Ishikawa (cell line): ENCODE results near the gene CAV3.
A peak's percentile ranks its signal among the peaks of the same experiment; 100 is the strongest.

ENCODE experiments used
- CEBPB ChIP-seq: IDR thresholded peaks from 2 replicates; pipeline ENCODE4 v1.6.1; 2012
- CREB1 ChIP-seq: IDR thresholded peaks from 2 replicates; pipeline ENCODE4 v1.6.1; 2012; ENCODE audit warnings: low read depth
- EGR1 ChIP-seq: IDR thresholded peaks from 2 replicates; pipeline ENCODE4 v1.6.1; 2012
- EP300 ChIP-seq: IDR thresholded peaks from 2 replicates; pipeline ENCODE4 v1.6.1; 2012; ENCODE audit warnings: borderline replicate concordance
- FOXM1 ChIP-seq: IDR thresholded peaks from 2 replicates; pipeline ENCODE4 v1.6.1; 2012; ENCODE audit warnings: low read depth, borderline replicate concordance
- MAX ChIP-seq: IDR thresholded peaks from 2 replicates; pipeline ENCODE4 v1.6.1; 2012
- NFIC ChIP-seq: IDR thresholded peaks from 2 replicates; pipeline ENCODE4 v1.6.1; 2012
- RAD21 ChIP-seq: IDR thresholded peaks from 2 replicates; pipeline ENCODE4 v1.6.1; 2012; ENCODE audit warnings: low read depth
- REST ChIP-seq: IDR thresholded peaks from 2 replicates; pipeline ENCODE4 v1.6.1; 2012; ENCODE audit warnings: low read depth, mild to moderate bottlenecking
- TAF1 ChIP-seq: IDR thresholded peaks from 2 replicates; pipeline ENCODE4 v1.6.1; 2012; ENCODE audit warnings: low read depth, mild to moderate bottlenecking
- TCF12 ChIP-seq: IDR thresholded peaks from 2 replicates; pipeline ENCODE4 v1.6.1; 2012; ENCODE audit warnings: low read depth
- TEAD4 ChIP-seq: IDR thresholded peaks from 2 replicates; pipeline ENCODE4 v1.6.1; 2012
- USF1 ChIP-seq: IDR thresholded peaks from 2 replicates; pipeline ENCODE4 v1.6.1; 2012
- YY1 ChIP-seq: IDR thresholded peaks from 2 replicates; pipeline ENCODE4 v1.6.1; 2012; ENCODE audit warnings: low read depth
- ZBTB7A ChIP-seq: IDR thresholded peaks from 2 replicates; pipeline ENCODE4 v1.6.1; 2012; ENCODE audit warnings: low read depth

The CAV3 gene

DNA sequence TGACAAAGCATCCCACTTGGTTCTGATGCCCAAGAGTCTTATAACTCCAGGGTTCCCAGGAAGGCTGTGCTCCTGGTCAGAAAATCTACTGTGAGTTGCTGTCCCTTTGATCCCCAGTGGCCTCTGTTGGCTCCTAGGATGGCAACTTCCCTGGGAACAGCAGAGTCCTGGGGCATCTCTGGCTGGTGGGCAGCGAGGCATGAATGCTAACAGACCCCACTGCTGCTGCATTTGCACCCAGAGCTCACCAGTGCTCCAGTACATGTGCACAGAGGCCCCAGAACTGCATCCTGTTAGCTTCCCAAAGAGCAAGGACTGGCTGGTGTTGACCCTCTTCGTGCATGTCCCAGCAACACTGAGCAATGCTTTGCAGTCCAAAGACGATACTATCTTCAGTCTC is 15.7 kb downstream of the CAV3 start:
- TF ChIP-seq ZBTB7A (no peak), MAX (no peak), TEAD4 (no peak), RAD21 (no peak), EGR1 (no peak), REST (no peak), FOXM1 (no peak), TAF1 (no peak), CEBPB (no peak)

DNA sequence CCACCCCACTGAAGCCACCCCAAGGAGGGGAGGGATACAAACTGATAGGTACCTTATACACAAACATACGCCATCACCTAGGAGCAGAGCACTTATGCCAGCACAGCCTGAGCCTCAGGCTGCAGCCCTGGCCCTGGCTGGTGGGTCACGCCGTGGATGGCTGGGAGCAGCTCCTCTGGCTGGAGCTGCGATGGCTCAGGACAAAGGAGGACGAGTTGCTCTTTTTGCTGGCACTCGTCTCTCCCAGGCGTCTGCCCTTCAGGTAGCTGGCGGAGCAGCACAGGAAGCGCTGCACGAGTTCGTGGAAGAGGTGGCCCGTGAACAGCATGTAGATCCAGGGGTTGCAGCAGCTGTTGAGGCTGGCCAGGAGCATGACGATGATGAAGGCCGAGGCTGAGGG is 19.2 kb downstream of the CAV3 start:
- TF ChIP-seq NFIC (no peak), CEBPB (no peak), EP300 (no peak), TEAD4 (no peak), REST (no peak), USF1 (no peak), MAX (no peak), EGR1 (no peak), FOXM1 (no peak), TAF1 (no peak), TCF12 (no peak)

DNA sequence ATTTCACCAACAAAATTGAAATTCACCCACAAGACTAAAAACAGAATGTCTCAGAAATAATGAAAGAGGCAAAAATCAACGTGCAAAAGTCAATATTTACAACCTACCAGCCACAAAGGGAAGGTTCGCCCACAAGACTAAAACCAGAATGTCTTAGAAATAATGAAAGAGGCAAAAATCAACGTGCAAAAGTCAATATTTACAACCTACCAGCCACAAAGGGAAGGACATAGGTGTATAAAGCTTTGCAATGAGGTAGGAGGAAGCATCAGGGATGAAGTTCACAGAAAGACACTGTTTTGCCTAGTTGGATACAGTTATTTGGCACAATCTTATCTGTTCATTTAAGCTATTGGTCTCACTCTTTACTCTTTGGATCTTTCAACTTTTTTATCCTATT is 21.5 kb downstream of the CAV3 start:
- TF ChIP-seq EP300, result no peak
- no peak for TF ChIP-seq TEAD4
- no peak for TF ChIP-seq YY1
- no peak for TF ChIP-seq FOXM1
- no peak for TF ChIP-seq USF1
- no peak for TF ChIP-seq NFIC
- TF ChIP-seq RAD21, result no peak
- TF ChIP-seq CREB1, result no peak

- TF ChIP-seq CEBPB (no peak), RAD21 (peak; percentile 1; the same call in 1 of the 2 replicates), ZBTB7A (0 out of 2 replicates have a peak, but pooled peaks have one; percentile 4)
These were observed 22.1 kb downstream of the CAV3 start for GRCh38 chr3:8755564-8756237.

GRCh38 chr3:8756671-8757070 is 23.1 kb downstream of the CAV3 start:
- TF ChIP-seq EP300 (no peak), ZBTB7A (0 out of 2 replicates have a peak, but pooled peaks have one; percentile 18)

GRCh38 chr3:8757551-8758518 is 24.2 kb downstream of the CAV3 start:
- TF ChIP-seq NFIC (no peak), EP300 (no peak), MAX (no peak), CREB1 (no peak)
